Measurements from ENCODE around the gene ABCA13. TPM values are rescaled to one million over a fixed set of nuclear protein-coding genes. Genes with fewer than 3 reads are reported as not detected.

ABCA13 gene
- total RNA-seq, 1 donor from 2014 or later: 4.3 TPM

- no peak for ATAC-seq
Measured at GRCh38 chr7:48305661-48306060, 134.4 kb downstream of the ABCA13 start.

GRCh38 chr7:48307041-48307714 is 135.9 kb downstream of the ABCA13 start:
- ATAC-seq: peak; percentile 97

DNA sequence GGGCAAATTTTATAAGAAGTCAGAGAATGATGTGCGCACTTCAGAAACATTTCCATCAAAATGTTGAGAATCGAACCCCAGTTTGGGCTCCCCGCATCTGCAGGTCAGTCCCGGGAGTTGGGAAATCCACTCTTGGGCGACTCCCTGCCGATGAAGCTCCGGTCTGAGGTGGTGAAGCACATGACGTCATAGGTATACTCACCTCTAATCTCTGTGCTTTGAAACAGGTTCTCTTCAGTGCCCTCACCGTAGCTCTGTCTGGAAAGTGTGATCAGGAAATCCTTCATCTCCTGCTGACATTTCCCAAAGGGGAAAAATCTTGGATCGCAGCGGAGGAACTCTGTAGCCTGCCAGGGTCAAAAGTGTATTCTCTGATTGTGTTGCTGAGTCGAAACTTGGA is 138.5 kb downstream of the ABCA13 start:
- peak; percentile 50 for ATAC-seq

DNA sequence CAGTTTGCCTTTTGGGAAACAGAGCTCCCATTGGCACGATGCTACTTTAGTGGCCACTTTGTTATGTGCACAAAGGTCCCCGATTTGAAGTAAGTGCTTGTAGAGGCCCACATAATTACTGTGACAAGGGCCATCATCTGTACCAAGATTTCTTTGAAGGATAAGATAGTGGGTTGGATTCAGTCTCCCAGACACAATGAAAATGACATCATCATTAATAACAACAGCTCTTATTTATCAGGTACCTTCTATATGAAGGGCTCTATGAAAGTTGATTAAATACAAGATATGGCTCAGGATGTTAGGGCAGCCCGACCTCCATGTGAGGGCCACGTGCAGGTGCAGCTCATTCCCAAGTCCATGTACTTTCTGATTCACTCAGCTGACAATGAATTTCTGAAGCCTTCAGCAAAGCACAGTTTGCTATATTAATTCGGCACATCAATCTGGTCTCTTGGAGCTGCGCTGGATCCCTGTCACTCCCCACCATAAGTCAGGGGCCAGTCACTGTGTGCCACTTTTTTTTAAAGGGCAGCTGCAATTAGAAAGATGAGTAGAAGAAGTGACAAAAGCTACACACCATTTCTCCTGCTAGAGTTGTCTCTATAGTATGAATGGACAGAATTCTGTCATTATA is 140.3 kb downstream of the ABCA13 start:
- ATAC-seq: no peak

- ATAC-seq: no peak
Measured at GRCh38 chr7:48312151-48312550, 140.9 kb downstream of the ABCA13 start.

- ATAC-seq: no peak
Measured at GRCh38 chr7:48316768-48317167, 145.5 kb downstream of the ABCA13 start.

DNA sequence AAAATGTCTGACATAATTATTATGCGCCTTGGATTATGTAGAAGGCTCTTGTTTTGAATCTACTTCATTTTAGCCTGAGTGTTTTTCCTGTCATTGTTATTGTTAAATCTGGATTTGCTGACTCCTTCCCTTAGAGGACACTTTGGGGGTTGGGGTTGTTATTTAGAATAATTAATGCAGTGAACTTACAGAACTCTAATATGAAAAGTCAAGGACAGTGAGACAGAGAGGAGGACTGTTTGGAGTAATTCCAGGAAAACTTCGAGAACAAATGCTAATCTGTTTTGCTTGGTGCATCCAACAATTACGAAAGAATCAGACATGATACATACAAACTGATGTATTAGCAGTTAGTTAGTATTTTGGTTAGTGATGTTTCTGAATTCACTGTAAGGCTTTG is 146.1 kb downstream of the ABCA13 start:
- no peak for ATAC-seq

DNA sequence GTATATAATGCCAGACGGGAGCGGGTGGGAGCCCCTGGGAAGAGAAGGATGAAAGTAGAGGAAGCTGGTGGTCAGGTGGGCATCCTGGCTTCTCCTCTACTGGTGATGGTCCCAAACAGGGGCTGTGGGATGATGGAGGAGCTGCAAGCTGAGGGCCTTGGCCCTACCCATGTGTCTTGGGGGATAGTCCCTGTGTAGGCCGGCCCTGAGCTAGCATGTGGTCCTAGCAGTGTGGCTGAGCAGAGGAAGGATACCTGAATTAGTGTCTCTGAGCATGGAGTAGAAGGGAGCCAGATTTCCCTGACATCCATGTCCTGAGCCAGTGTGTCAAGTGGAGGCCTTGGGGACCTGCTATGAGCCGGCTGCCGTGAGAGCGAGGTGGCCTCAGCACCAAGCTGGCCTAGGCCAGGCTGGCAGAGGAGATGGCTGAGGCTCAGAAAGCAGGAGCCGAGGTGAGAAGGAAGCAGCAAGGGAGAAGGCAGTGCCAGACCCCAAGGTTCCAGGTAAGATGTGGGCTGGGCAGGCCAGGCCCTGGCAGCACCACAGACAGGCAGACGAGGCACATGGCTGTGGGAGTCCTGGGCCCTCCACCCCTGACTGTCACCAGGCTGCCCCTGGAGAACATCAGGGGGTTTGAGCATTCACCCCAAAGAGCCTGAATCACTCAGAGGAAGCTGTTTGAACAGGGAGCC is 150.2 kb downstream of the ABCA13 start:
- no peak for ATAC-seq

- ATAC-seq: no peak
Measured at GRCh38 chr7:48337012-48337621, 165.9 kb downstream of the ABCA13 start.

GRCh38 chr7:48337781-48338180 is 166.5 kb downstream of the ABCA13 start:
- no peak for ATAC-seq

DNA sequence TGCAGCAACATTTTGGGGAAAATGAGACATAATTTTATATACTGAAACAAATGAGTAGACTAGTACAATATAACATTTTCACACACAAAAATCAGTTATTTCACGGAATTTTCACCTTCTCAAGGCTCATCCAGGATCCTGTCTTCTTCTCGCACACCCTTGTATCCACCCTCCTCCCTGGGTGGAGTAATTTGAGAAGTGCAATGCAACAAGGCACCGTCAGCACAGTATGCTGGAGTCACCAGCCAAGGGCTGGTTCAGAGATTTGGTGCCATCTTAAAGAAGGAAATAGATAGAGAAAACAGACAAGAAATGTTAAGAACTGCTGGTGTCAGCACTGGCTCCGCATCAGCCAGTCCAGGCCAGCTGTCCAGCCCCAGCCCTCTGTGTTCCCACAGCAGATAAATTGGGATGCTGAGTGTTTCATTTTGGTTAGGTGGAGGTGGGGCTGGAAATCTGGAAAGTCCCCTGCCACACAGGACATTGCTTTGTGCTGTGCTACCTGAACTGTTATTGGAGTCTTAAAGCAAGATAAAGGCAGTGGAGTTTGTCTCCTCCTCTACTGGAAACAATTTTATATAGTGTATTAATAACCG is 176.1 kb downstream of the ABCA13 start:
- no peak for ATAC-seq

DNA sequence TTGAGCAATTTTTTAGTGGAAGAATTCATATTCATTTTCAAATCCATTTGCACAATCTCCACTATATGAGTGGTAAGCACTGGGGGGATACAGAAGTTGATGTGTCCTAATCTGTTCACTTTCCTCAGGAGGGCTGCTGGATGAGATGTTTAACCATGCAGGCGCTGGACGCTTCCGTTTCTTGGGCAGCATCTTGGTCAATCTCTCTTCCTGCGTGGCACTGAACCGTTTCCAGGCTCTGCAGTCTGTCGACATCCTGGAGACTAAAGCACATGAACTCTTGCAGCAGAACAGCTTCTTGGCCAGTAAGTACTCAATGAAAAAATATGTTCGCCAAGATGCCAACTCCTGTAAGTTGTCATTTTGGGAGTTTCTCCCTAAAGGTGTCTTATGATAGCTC is 179.3 kb downstream of the ABCA13 start:
- ATAC-seq: no peak

GRCh38 chr7:48351900-48352299 is 180.6 kb downstream of the ABCA13 start:
- ATAC-seq: no peak

DNA sequence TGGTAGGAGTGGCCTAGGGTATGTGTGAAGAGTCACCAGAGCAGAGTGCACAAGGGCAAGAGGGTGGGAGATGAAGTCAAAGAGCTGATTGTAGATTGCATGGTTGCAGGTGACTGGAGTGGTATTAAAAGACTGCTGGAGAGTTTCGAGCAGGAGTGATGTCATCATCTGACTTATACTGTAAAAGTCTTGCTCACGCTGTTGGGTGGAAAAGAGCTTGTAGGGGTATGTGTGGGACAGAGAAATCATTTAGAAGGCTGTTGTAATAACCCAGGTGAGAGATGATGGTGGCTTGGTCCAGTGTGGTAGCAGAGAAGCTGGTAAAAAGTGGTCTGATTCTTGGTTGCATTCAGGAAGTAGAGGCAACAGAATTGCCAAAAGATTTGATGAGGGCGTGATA is 184.1 kb downstream of the ABCA13 start:
- ATAC-seq: no peak

- no peak for ATAC-seq
Measured at GRCh38 chr7:48360574-48360973, 189.3 kb downstream of the ABCA13 start.

GRCh38 chr7:48363174-48363573 is 191.9 kb downstream of the ABCA13 start:
- ATAC-seq: no peak

- ATAC-seq: no peak
Measured at GRCh38 chr7:48365010-48365409, 193.8 kb downstream of the ABCA13 start.

- ATAC-seq: peak; percentile 36
Measured at GRCh38 chr7:48366096-48366495, 194.8 kb downstream of the ABCA13 start.

DNA sequence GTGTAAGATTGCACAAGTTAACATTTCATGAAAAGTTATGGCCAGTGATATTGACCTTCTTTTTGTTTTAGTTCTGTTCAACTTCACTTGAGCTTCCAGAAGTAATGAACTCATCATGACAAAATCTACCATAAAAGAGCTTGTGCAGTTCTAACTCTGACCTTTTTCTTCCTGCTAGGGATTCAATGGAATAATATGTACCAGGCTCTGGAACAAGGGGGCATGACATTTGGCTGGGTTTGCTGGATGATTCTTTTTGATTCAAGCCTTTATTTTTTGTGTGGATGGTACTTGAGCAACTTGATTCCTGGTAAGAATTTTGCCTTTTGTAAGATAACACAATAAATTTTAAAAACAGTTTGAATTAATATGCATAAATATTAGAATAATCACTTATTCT is 205.0 kb downstream of the ABCA13 start:
- no peak for ATAC-seq

DNA sequence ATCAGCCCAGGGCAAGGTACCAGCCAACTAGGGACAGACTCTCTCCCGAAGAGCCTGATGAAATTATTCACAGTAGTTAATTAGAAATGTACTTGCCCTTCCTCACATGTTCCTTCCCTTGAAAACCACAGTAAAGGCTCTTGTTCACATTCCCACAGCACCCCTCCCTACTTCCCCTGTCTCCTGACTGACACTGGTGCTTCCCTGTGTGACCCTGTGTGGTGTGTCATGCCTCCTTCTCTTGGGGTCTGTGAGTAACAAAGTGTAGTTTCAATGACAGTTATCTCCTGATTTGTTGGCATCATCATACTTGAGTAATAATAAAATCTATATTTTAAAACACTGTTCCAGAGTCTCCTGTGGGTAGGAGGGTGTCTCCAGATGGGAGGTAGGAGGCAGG is 209.7 kb downstream of the ABCA13 start:
- no peak for ATAC-seq

DNA sequence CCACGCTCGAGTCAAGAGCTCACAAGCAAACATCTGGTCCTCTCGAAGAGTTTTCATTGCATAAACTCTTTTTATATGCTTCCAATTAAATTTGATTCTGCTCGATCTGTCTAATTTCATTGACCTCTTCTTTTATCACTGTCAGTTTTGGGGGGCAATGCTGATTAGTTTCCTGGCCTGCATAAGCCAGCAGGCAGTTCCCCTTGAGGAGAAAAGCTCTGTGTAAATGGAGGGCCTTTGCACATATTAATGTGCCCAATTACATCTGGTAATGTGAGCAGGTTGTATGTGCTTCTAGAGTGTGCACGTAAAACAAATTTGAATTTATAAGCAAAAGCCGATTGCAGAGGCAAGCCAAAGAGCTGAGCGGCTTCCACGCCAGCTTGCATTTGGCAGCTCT is 210.3 kb downstream of the ABCA13 start:
- no peak for ATAC-seq

DNA sequence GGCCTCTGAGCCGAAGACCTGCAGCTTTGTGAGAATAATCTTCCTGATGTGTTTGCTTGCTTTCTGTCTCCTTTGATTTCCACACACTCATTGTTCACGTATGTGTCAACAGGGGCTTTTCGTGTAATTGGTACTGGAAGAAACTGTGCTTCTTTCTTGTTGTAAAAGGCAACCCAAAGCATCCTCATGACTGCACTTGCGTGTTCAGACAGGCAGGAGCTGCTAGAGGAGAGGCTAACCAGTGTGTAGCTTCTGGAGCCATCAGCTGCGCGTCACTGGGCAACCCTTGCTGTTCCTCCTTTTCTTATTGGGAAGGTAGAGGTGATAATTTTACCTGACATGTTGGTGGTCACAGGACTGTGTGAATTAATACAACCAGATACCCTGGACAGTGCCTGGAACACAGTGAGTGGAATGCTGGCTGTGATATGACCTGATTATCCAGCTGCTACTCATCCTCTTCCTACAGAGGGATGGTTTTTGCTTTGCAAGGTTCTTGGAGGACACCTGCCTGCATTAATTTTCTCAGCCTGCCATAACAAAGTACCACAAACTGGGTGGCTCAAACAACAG is 213.0 kb downstream of the ABCA13 start:
- ATAC-seq: peak; percentile 60

GRCh38 chr7:48387932-48388331 is 216.7 kb downstream of the ABCA13 start:
- no peak for ATAC-seq

All from esophagus mucosa (tissue), 1 donor.